ENCODE results near the gene ABCG8.

GRCh38 chr2:43794956-43795355 lies 43.8 kb upstream of the ABCG8 start:
- no peak for TF ChIP-seq CTCF (IDR thresholded peaks at IDR 0.05)
- TF ChIP-seq POLR2A (IDR thresholded peaks at IDR 0.05) = no peak
